Breast epithelium (tissue), 3 donors: ENCODE data around the gene CENPP.

Source experiments
- CTCF ChIP-seq, 3 donors: fragments of 450-650 bp; IDR thresholded peaks; one replicate each; pipeline ENCODE4 v1.5.1; 2016 to 2017; ENCODE audit warnings: antibody characterized with exemption in 3 of 3, mild to moderate bottlenecking in 3 of 3, moderate library complexity in 3 of 3
- POLR2A ChIP-seq: fragments of 450-650 bp; IDR thresholded peaks from one replicate; pipeline ENCODE4 v1.6.1; 2016; ENCODE audit warnings: antibody characterized with exemption, mild to moderate bottlenecking, moderate library complexity

GRCh38 chr9:92666236-92666635, 340.5 kb downstream of the CENPP start:
- TF ChIP-seq POLR2A (no peak), CTCF (IDR thresholded peaks at IDR 0.05) (no peak)
